DMS53 (cell line): Measurements from ENCODE around the gene MYD88.
A peak's percentile ranks its signal among the peaks of the same experiment; 100 is the strongest.
"Not testable (repeated sequence)": the region's sequence is repeated elsewhere in the genome, so short reads cannot be mapped to it uniquely, and the experiment has no call there.

ENCODE experiments used
- DNase-seq: peaks from one replicate; lab custom pipeline; 2025; lab: John Stamatoyannopoulos, UW

Gene MYD88

GRCh38 chr3:38142959-38143358 is 4.5 kb downstream of the MYD88 start:
- DNase-seq, result no peak

DNA sequence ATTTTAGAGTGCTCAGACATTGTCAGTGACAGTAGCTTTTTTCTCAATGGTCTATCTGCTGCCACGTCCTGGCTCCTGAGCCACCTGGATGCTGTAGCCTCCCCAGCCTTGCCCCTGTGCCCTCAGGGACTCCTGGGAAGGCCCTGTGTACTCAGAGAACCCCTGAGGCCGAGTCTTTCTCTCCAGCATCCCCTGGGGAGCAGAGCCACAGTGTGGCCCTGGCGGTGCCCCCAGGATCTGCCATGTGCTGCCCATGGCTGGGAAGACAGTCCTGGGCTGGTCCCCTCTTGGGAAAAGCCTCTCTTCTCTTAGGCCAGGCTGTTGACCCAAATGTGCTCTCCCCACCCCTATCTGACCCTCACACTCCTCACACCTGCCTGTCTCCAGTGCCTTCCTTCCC is 5.0 kb downstream of the MYD88 start:
- no peak for DNase-seq

GRCh38 chr3:38146504-38146903 is 8.0 kb downstream of the MYD88 start:
- no peak for DNase-seq

DNA sequence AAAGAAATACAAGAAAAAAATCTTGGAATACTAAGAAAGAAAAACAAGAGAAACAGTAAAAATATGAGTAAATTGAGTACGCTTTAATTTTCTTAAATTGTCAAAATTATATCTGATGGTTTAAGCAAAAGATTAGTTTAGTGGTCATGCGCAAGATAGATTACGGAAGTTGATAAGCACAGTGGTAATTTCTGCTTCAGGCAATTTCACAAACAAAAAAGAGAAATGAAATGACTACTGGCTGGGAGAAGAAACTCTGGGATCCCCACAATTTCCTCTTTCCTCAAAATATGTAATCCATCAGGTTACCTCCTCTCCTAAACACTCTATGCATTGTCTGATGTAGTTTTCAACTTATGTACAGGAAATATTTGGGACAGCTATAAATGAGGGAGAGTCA is 9.0 kb downstream of the MYD88 start:
- DNase-seq, result no peak

DNA sequence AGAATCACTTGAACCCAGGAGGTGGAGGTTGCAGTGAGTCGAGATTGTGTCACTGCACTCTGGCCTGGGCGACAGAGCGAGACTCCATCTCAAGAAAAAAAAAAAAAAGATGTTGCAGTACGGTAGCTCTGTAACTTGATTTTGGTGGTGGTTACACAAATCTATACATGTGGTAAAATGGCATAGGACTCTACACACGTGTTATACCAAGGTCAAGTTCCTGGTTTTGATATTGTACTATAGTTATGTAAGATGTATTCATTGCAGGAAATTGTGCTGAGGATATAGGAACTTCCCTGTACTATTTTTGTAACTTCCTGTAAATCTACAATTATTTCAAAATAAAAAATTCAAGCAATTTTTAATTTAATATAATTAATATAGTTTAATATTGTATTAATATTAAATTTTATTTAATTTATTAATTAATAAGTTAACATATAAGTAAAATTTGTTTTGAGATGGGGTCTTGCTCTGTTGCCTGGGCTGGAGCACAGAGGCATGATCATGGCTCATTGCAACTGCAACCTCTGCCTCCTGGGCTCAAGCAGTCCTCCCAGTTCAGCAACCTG is 9.9 kb downstream of the MYD88 start:
- DNase-seq, result no peak

DNA sequence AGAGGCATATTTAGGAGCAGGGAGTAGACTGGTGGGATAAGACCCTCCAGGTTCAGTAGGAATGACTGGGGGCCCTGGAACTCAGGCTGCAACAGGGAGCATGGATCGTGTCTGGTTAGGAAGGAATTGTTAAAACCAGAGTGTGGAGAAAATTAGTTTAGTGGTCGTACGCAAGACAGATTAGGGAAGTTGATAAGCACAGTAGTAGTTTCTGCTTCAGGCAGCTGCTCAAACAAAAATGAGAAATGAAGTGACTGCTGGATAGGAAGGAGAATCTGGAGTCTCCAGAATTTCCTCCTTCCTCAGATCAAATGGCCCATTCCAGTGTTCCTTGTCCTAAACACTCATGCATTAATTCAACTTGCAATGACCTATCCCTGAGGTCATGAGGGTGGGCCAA is 11.2 kb downstream of the MYD88 start:
- no peak for DNase-seq

- no peak for DNase-seq
Measured at GRCh38 chr3:38150780-38151528, 12.5 kb downstream of the MYD88 start.

DNA sequence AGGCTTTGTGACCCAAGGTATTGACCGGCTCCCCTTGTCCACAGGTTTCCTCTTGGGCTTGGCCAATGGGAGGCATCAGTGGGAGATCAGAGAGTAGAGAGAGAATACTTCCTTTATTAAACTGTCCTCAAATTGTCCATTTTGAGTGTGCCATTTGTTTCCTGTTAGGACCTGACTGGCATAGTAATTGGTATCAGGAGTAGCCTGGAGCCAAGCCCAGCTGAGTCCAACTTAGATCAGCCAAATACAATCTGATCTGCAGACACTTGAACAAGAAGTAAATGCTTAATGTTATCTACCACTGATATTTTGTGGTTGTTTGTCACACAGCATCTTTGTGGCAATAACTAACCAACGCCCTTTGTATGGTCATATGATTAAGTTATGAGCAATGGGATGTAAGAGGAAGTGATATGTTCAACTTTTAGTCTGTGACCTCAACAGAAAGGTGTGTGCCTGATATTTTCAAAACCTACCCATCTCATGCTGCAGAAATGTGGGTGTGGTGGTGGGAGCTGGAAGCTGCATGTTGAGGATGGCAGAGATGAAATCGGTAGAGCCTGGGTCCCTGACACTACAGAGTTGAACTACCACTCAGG is 13.3 kb downstream of the MYD88 start:
- no peak for DNase-seq

- no peak for DNase-seq
Measured at GRCh38 chr3:38152609-38153008, 14.1 kb downstream of the MYD88 start.

- DNase-seq, result no peak
Measured at GRCh38 chr3:38153221-38153620, 14.8 kb downstream of the MYD88 start.

DNA sequence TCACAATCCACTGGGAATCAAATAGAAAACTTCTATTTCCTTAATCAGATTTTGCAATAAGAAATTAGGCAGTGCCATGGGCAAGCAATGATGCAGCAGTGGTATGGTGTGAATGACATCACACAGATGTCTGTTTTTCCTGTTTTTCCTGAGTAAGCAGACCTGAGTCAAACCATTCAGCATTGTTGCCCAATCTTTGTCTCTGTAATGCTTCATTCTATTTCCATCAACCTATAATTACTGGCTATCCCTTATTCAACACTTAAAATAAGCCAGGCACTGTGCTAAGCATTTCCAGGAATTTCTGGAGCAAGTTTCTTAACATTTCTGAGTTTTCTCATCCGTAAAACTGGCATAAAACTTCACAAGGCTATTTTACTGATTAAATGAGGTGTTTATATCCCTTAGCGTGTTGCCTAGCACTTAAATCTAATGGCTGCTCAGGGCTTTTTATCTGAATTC is 15.6 kb downstream of the MYD88 start:
- peak; percentile 19 for DNase-seq

DNA sequence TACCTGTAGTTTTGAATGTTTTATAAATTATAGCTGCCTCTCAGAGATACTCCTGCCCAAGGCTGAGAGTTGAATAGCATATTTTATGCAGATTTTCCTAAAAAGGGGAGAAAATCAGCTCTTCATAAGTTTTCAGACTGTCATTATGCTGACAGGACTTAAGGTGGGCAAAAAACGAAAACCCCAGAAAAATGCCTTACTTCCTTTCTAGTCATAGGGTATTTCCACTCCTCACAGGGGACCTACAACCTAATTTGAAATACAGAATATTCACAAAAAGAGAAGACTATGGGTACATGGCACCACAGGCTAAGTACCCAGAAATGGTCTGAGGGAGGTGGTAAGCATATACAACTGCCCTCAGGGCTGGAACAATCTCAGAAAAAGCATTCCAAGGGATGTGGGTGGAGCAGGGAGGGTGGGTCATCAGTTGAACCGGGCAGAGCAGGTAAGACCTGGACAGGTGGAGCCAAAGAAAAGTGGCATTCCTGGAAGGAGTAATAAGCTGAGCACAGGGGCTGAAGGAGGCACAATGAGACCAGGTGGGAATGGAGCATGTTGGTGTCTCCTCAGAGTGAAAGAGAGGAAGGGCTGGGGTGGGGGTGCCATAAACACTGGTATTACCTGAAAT is 16.3 kb downstream of the MYD88 start:
- DNase-seq, result no peak

GRCh38 chr3:38155825-38156224 is 17.4 kb downstream of the MYD88 start:
- no peak for DNase-seq

GRCh38 chr3:38157117-38157516 is 18.7 kb downstream of the MYD88 start:
- DNase-seq, result no peak

DNA sequence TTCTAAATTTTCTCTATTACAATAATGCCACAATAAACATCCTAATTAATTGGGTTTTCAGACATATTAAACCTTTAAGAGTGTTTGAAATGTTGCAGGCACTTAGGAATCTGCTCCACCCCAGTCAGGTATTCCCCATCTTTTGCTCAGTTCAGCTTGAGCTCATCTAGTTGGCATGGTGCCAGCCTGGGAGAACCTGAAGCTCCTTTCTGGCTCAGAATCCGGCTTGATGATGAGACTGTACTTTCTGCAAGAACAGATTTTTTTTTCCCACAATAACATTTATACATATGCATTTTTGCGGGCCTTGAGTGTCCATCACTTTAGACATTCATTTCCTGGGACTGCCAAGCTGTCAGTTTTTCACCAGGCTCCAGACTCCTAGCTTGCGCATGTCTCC is 19.1 kb downstream of the MYD88 start:
- peak; percentile 17 for DNase-seq

- no peak for DNase-seq
Measured at GRCh38 chr3:38158472-38158871, 20.0 kb downstream of the MYD88 start.

GRCh38 chr3:38160704-38161103 is 22.2 kb downstream of the MYD88 start:
- DNase-seq, result not testable (repeated sequence)

DNA sequence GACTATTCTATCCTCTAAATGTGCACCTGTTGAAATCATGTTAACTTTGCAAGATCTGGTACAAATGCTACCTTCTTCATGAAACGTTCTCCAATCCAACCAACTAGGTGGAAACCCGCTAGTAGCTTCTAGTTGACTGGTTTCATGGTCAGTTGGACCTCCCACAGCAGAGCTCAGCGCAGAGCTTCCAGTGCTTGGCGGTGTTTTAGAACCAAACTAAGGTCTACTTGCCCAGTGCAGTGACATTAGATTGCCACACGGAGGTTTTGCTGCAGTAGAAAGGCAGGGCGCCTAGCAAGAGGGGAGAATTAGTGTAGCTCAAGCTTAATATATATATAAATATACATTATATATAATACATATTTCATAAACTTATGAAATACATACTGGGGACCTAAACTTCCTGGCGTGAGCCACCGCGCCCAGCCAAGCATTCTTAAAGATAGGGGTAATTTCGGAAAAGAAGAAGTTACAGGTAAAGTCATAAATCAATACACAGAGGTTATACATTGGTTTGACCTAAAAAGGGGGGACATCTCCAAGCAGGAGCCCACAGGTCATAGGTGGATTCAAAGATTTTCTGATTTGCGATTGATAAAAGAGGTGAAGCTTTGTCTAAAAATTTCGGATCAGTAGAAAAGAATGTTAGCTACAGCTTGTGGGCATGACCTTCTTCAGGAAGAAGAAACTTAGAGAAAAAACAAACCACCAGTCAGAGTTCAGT is 24.8 kb downstream of the MYD88 start:
- peak; percentile 45 for DNase-seq

- DNase-seq, result no peak
Measured at GRCh38 chr3:38163841-38164642, 25.6 kb downstream of the MYD88 start.

DNA sequence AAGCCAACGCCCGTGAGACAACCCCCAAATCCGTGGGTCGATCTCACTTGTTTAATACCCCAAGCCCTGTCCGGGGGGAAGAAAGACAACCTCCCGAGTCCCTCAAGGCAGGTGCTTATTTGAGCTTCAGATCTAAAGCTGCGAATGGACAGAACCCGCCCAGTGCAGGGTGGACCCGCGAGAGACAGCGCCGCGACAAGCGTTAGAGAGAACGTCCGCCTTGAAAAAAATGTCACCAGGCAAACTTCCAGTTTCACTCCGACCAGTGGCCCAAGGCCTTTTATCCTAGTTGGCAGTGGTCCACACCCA is 26.1 kb downstream of the MYD88 start:
- DNase-seq, result no peak

- peak; percentile 96 for DNase-seq
Measured at GRCh38 chr3:38164952-38165721, 26.7 kb downstream of the MYD88 start, which contains the start of gene OXSR1. Gene OXSR1, plus strand, starts transcription at chr3:38165537. Its CDS starts 340 bp downstream, at chr3:38165877.
